ENCODE measurements around the gene GRXCR2. TPM values are rescaled to one million over a fixed set of nuclear protein-coding genes. Genes with fewer than 3 reads are reported as not detected.
"Not testable (repeated sequence)": the region's sequence is repeated elsewhere in the genome, so short reads cannot be mapped to it uniquely, and the experiment has no call there.

The GRXCR2 gene
- total and polyA plus RNA-seq, 2 donors from 2014 or later = not detected

DNA sequence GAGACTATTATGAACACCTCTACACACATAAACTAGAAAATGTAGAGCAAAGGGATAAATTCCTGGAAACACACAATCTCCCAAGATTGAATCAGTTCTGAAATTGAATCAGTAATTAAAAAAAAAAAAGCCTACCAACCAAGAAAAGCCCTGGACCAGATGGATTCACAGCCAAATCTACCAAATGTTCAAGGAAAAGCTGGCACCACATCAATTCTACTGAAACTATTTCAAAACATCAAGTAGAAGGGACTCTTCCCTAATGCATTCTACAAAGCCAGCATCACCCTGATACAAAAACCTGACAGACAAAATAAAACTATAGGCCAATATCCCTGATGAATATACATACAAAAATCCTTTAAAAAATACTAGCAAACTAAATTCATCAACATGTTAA is 25.4 kb upstream of the GRXCR2 start:
- FAIRE-seq = no peak

DNA sequence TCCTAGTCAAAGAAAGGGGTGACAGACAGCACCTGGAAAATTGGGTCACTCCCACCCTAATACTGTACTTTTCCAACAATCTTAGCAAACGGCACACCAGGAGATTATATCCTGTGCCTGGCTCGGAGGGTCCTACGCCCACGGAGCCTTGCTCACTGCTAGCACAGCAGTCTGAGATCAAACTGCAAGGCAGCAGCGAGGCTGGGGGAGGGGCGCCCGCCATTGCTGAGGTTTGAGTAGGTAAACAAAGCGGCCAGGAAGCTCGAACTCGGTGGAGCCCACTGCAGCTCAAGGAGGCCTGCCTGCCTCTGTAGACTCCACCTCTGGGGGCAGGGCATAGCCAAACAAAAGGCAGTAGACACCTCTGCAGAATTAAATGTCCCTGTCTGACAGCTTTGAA is 18.6 kb upstream of the GRXCR2 start:
- intact Hi-C loops (cut with DNase I); H3K27ac ChIP-seq (ENCODE audit: low read depth in 2 of 2, low read length in 2 of 2); H3K4me1 ChIP-seq (ENCODE audit: control insufficient read depth in 2 of 3, insufficient read depth in 2 of 3, low read depth in 1 of 3, low read length in 3 of 3); H3K9ac ChIP-seq (ENCODE audit: low read length in 3 of 3); H3K9me3 ChIP-seq (ENCODE audit: control insufficient read depth in 2 of 3, insufficient read depth in 1 of 3, low read length in 3 of 3); H3K36me3 ChIP-seq (ENCODE audit: control insufficient read depth in 2 of 3, insufficient read depth in 3 of 3, low read length in 3 of 3); H3K4me3 ChIP-seq (ENCODE audit: low read length in 3 of 3); FAIRE-seq; H3K27me3 ChIP-seq (ENCODE audit: control insufficient read depth, insufficient read depth, low read length); DNase-seq: not testable (repeated sequence)

More for the DNA sequence above, 25.4 kb upstream of the GRXCR2 start:
- no peaks in the 10 kb centered on the region for H3K4me1 ChIP-seq (ENCODE audit: control insufficient read depth in 2 of 3, insufficient read depth in 2 of 3, low read depth in 1 of 3, low read length in 3 of 3)
- TF ChIP-seq, protein P1, sequence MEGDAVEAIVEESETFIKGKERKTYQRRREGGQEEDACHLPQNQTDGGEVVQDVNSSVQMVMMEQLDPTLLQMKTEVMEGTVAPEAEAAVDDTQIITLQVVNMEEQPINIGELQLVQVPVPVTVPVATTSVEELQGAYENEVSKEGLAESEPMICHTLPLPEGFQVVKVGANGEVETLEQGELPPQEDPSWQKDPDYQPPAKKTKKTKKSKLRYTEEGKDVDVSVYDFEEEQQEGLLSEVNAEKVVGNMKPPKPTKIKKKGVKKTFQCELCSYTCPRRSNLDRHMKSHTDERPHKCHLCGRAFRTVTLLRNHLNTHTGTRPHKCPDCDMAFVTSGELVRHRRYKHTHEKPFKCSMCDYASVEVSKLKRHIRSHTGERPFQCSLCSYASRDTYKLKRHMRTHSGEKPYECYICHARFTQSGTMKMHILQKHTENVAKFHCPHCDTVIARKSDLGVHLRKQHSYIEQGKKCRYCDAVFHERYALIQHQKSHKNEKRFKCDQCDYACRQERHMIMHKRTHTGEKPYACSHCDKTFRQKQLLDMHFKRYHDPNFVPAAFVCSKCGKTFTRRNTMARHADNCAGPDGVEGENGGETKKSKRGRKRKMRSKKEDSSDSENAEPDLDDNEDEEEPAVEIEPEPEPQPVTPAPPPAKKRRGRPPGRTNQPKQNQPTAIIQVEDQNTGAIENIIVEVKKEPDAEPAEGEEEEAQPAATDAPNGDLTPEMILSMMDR (IDR thresholded peaks at IDR 0.05; ENCODE audit: borderline replicate concordance, extremely low read depth, insufficient read depth) = no peak
- intact Hi-C loops (cut with DNase I) = no loop called here
- DNase-seq = no peak
- no peaks in the 10 kb centered on the region for H3K9me3 ChIP-seq (ENCODE audit: control insufficient read depth in 2 of 3, insufficient read depth in 1 of 3, low read length in 3 of 3)
- H3K27ac ChIP-seq (ENCODE audit: low read depth in 2 of 2, low read length in 2 of 2) = no peak overlapping the region
- no peak overlapping the region for H3K9ac ChIP-seq (ENCODE audit: low read length in 3 of 3)
- no peaks in the 10 kb centered on the region for H3K36me3 ChIP-seq (ENCODE audit: control insufficient read depth in 2 of 3, insufficient read depth in 3 of 3, low read length in 3 of 3)
- no peak overlapping the region for H3K4me3 ChIP-seq (ENCODE audit: low read length in 3 of 3)
- no peaks in the 10 kb centered on the region for H3K27me3 ChIP-seq (ENCODE audit: control insufficient read depth, insufficient read depth, low read length)

DNA sequence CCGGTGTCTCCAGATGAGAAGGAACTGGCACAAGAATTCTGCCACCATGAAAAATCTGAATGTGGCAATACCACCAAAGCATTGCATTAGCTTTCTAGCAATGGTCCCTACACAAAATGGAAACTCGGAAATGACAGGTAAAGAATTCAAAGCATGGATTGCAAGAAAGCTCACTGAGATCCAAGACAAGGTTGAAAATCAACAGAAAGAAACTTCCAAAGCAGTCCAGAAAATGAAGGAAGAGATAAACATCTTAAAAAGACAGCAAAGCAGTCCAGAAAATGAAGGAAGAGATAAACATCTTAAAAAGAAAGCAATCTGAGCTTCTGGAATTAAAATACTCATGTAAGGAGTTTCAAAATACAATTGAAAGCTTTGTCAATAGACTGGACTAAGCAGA is 16.8 kb upstream of the GRXCR2 start:
- Histone ChIP-seq H3K9ac (ENCODE audit: low read length in 3 of 3) (no peak overlapping the region), H3K27me3 (ENCODE audit: control insufficient read depth, insufficient read depth, low read length) (no peaks in the 10 kb centered on the region), H3K4me3 (ENCODE audit: low read length in 3 of 3) (no peak overlapping the region), H3K9me3 (ENCODE audit: control insufficient read depth in 2 of 3, insufficient read depth in 1 of 3, low read length in 3 of 3) (no peaks in the 10 kb centered on the region), H3K27ac (ENCODE audit: low read depth in 2 of 2, low read length in 2 of 2) (no peak overlapping the region), H3K36me3 (ENCODE audit: control insufficient read depth in 2 of 3, insufficient read depth in 3 of 3, low read length in 3 of 3) (no peaks in the 10 kb centered on the region), H3K4me1 (ENCODE audit: control insufficient read depth in 2 of 3, insufficient read depth in 2 of 3, low read depth in 1 of 3, low read length in 3 of 3) (no peaks in the 10 kb centered on the region)
- TF ChIP-seq, protein P1 (IDR thresholded peaks at IDR 0.05; ENCODE audit: borderline replicate concordance, extremely low read depth, insufficient read depth) = no peak
- DNase-seq = no peak
- intact Hi-C loops (cut with DNase I) = no loop called here
- FAIRE-seq = no peak

DNA sequence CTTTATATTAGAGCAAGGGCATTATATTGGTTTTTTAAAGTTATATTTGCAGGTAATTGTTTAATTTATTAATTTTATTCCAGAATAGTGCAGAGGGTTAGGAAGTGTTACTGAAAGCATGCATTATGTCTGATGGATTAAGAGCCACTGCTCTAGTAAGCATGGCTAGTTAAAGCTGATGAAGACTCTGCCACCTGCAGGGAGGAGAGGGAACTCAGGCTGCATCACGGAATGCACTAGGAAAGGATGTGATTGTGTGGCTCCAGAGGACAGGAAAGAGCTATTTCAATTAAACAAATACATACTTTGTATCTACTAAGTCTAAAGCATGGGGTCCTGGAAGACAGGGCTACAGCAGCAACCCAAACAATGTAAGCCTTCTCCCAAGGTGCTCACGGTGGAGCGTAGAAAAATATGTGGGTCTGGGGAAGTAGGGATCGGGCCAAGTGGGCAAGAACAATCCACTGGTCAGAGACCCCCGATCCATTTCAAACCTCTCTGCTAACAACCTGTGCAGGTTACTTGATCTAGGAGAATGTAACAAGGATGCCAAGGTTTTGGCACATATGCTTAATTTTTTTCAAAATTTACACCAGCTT is 15.3 kb upstream of the GRXCR2 start:
- FAIRE-seq = no peak
- H3K27ac ChIP-seq (ENCODE audit: low read depth in 2 of 2, low read length in 2 of 2) = no peak overlapping the region
- no peaks in the 10 kb centered on the region for H3K4me1 ChIP-seq (ENCODE audit: control insufficient read depth in 2 of 3, insufficient read depth in 2 of 3, low read depth in 1 of 3, low read length in 3 of 3)
- no peak overlapping the region for H3K9ac ChIP-seq (ENCODE audit: low read length in 3 of 3)
- no peaks in the 10 kb centered on the region for H3K9me3 ChIP-seq (ENCODE audit: control insufficient read depth in 2 of 3, insufficient read depth in 1 of 3, low read length in 3 of 3)
- peak in 4 of 5 donors; percentile 40 to 71 (median 48) for DNase-seq
- H3K36me3 ChIP-seq (ENCODE audit: control insufficient read depth in 2 of 3, insufficient read depth in 3 of 3, low read length in 3 of 3) = no peaks in the 10 kb centered on the region
- TF ChIP-seq, protein P1 (IDR thresholded peaks at IDR 0.05; ENCODE audit: borderline replicate concordance, extremely low read depth, insufficient read depth) = peak; percentile 67
- H3K27me3 ChIP-seq (ENCODE audit: control insufficient read depth, insufficient read depth, low read length) = no peaks in the 10 kb centered on the region
- intact Hi-C loops (cut with DNase I) = no loop called here
- H3K4me3 ChIP-seq (ENCODE audit: low read length in 3 of 3) = no peak overlapping the region
